ENCODE data around the gene HSPE1.

DNA sequence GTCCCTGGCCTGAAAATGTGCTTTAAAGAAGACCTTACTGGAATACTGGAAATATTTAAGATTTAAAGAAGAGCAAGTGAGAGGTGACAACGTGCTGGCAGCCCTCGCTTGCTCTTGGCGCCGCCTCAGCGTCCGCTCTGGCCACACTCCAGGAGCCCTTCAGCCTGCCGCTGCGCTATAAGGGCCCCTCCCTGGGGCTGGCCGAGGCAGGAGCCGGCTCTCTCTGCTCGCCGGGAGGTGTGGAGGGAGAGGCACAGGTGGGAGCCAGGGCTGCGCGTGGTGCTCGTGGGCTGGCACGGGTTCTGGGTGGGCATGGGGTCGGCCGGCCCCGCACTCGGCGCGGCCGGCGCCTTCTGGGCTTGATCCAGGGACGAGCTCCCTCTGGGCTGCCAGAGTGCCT lies 49.7 kb upstream of the HSPE1 start:
- TF ChIP-seq POLR2AphosphoS5 (IDR thresholded peaks at IDR 0.05; ENCODE audit: low read depth, low read length), result no peak
- no peak for TF ChIP-seq EZH2 (IDR thresholded peaks at IDR 0.05)
- TF ChIP-seq, protein P1, sequence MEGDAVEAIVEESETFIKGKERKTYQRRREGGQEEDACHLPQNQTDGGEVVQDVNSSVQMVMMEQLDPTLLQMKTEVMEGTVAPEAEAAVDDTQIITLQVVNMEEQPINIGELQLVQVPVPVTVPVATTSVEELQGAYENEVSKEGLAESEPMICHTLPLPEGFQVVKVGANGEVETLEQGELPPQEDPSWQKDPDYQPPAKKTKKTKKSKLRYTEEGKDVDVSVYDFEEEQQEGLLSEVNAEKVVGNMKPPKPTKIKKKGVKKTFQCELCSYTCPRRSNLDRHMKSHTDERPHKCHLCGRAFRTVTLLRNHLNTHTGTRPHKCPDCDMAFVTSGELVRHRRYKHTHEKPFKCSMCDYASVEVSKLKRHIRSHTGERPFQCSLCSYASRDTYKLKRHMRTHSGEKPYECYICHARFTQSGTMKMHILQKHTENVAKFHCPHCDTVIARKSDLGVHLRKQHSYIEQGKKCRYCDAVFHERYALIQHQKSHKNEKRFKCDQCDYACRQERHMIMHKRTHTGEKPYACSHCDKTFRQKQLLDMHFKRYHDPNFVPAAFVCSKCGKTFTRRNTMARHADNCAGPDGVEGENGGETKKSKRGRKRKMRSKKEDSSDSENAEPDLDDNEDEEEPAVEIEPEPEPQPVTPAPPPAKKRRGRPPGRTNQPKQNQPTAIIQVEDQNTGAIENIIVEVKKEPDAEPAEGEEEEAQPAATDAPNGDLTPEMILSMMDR (IDR thresholded peaks at IDR 0.05 in 2 of 3, conservative IDR thresholded peaks at IDR 0.05 in 1 of 3; ENCODE audit: borderline replicate concordance in 1 of 3, insufficient read depth in 1 of 3, low read depth in 2 of 3, low read length in 2 of 3), result no peak
